ENCODE measurements around the gene ZNF44. TPM values are rescaled to one million over a fixed set of nuclear protein-coding genes. Genes with fewer than 3 reads are reported as not detected.

ZNF44 gene
- total and polyA plus RNA-seq, 2 of the 13 experiments (the other 11 are each of a cell fraction or from before 2014, with no cell fraction given): 6.9 to 15.7 TPM

GRCh38 chr19:12295191-12295590 lies 508 bp upstream of the ZNF44 start:
- TF ChIP-seq ZNF782 (CRISPR knock-in tag; IDR thresholded peaks at IDR 0.05; ENCODE audit: borderline replicate concordance): no peak
- TF ChIP-seq PRPF4 (IDR thresholded peaks at IDR 0.05; ENCODE audit: low read depth, low read length, poor library complexity, severe bottlenecking): peak; percentile 31
- no peak for TF ChIP-seq REPIN1 (CRISPR knock-in tag; IDR thresholded peaks at IDR 0.05; ENCODE audit: borderline replicate concordance, low read depth)
- no peak for TF ChIP-seq SALL1 (CRISPR knock-in tag; IDR thresholded peaks at IDR 0.05)
- ChIA-PET POLR2A (interaction anchor here (1.0 to 4.1 kb wide), 11 partner anchors 10 to 316 kb away, joined by 3 to 78 read pairs (median 5); partner anchors contain the start of genes ZNF136, ZNF442, ZNF563 and ZNF625), CTCF (ENCODE audit: low intra/inter-chr PET ratio, low total read pairs) (no interaction called here)
- no TSS peak for BruUV-seq (replicated peaks)
- in situ Hi-C loops (cut with HindIII; ENCODE audit: extremely low pct_ligation_motif_present, low pct_unique_long_range_greater_than_20kb) (loop anchor here (10.0 kb wide), 1 partner anchor 70 kb away; the partner anchor contains the start of gene ZNF442), intact Hi-C loops (cut with micrococcal nuclease; ENCODE audit: unreplicated experiment) (no loop called here)
- DNase-seq (ENCODE audit: low spot score): no peak
- H3K27ac ChIP-seq (ENCODE audit: extremely low read length, insufficient read depth, low read length): peak overlapping the region; percentile 91
- H3K79me2 ChIP-seq (ENCODE audit: insufficient read depth, low read length): peaks cover 37% of the 10 kb centered on the region
- ATAC-seq: no peak
- H3K4me3 ChIP-seq (replicated peaks in 1 of 3; ENCODE audit: insufficient read depth in 1 of 3, low read depth in 2 of 3, low read length in 3 of 3): peak overlapping the region; percentile 47 to 97 (median 60); a peak in 5 of 6 replicates
- WGBS (ENCODE audit: low lambda C conversion rate): 61% methylated on average over 11 of the region's 11 CpGs
- H3K27me3 ChIP-seq (ENCODE audit: control insufficient read depth in 1 of 2, insufficient read depth in 2 of 2, low read length in 2 of 2): no peaks in the 10 kb centered on the region
- peaks cover 32% of the 10 kb centered on the region for H3K4me1 ChIP-seq (ENCODE audit: insufficient read depth, low read length)
- H4K20me1 ChIP-seq (ENCODE audit: insufficient read depth, low read length): no peaks in the 10 kb centered on the region
- peak overlapping the region; percentile 88 for H3K9ac ChIP-seq (ENCODE audit: insufficient read depth, low read depth, low read length)
- peak overlapping the region; percentile 70 for H3K4me2 ChIP-seq (ENCODE audit: low read depth, low read length)
- FAIRE-seq: no peak
- peaks cover 0 to 7% of the 10 kb centered on the region in 2 experiments; a peak in 1 of 5 replicates for H3K36me3 ChIP-seq (replicated peaks in 1 of 2; ENCODE audit: control insufficient read depth in 1 of 2, insufficient read depth in 2 of 2, low read length in 2 of 2)
- no peaks in the 10 kb centered on the region for H3K9me3 ChIP-seq (ENCODE audit: low read length)
- no peak overlapping the region for H2AFZ ChIP-seq (ENCODE audit: low read length)

- ChIA-PET POLR2A (interaction anchor here (0.6 to 4.1 kb wide), 6 partner anchors 20 to 202 kb away, joined by 3 to 78 read pairs (median 14); partner anchors contain the start of genes ZNF442, ZNF443 and ZNF563), CTCF (ENCODE audit: low intra/inter-chr PET ratio, low total read pairs) (no interaction called here)
- Histone ChIP-seq H3K9me3 (ENCODE audit: low read length) (no peaks in the 10 kb centered on the region), H3K36me3 (replicated peaks in 1 of 2; ENCODE audit: control insufficient read depth in 1 of 2, insufficient read depth in 2 of 2, low read length in 2 of 2) (peaks cover 0 to 18% of the 10 kb centered on the region in 2 experiments; a peak in 1 of 5 replicates), H3K79me2 (ENCODE audit: insufficient read depth, low read length) (peaks cover 48% of the 10 kb centered on the region), H3K9ac (ENCODE audit: insufficient read depth, low read depth, low read length) (peak overlapping the region; percentile 88), H3K4me2 (ENCODE audit: low read depth, low read length) (peak overlapping the region; percentile 70), H4K20me1 (ENCODE audit: insufficient read depth, low read length) (no peaks in the 10 kb centered on the region), H3K27me3 (ENCODE audit: control insufficient read depth in 1 of 2, insufficient read depth in 2 of 2, low read length in 2 of 2) (no peaks in the 10 kb centered on the region), H2AFZ (ENCODE audit: low read length) (no peak overlapping the region), H3K27ac (ENCODE audit: extremely low read length, insufficient read depth, low read length) (peak overlapping the region; percentile 91), H3K4me1 (ENCODE audit: insufficient read depth, low read length) (peaks cover 46% of the 10 kb centered on the region), H3K4me3 (replicated peaks in 1 of 3; ENCODE audit: insufficient read depth in 1 of 3, low read depth in 2 of 3, low read length in 3 of 3) (peak overlapping the region; percentile 83 to 97 (median 89))
- no TSS peak for BruUV-seq (replicated peaks)
- intact Hi-C loops (cut with micrococcal nuclease; ENCODE audit: unreplicated experiment): loop anchor here (1.0 to 5.0 kb wide), 3 partner anchors 37 to 203 kb away; partner anchors contain the start of gene ZNF442
- FAIRE-seq (peak; percentile 88), ATAC-seq (peak; percentile 88), DNase-seq (ENCODE audit: low spot score) (peak; percentile 93)
- 2% methylated on average over 11 of the region's 18 CpGs for WGBS (ENCODE audit: low lambda C conversion rate)
- in situ Hi-C loops (cut with HindIII; ENCODE audit: extremely low pct_ligation_motif_present, low pct_unique_long_range_greater_than_20kb): loop anchor here (5.0 to 10.0 kb wide), 2 partner anchors 38 to 71 kb away; partner anchors contain the start of genes ZNF442 and ZNF563
- TF ChIP-seq SOX5 (CRISPR knock-in tag; IDR thresholded peaks at IDR 0.05; ENCODE audit: borderline replicate concordance): peak; percentile 56; the same call in 1 of the 2 replicates
- no peak for TF ChIP-seq MATR3 (CRISPR knock-in tag; IDR thresholded peaks at IDR 0.05)
- TF ChIP-seq ATF4 (CRISPR knock-in tag; IDR thresholded peaks at IDR 0.05): no peak
- TF ChIP-seq, protein P1, sequence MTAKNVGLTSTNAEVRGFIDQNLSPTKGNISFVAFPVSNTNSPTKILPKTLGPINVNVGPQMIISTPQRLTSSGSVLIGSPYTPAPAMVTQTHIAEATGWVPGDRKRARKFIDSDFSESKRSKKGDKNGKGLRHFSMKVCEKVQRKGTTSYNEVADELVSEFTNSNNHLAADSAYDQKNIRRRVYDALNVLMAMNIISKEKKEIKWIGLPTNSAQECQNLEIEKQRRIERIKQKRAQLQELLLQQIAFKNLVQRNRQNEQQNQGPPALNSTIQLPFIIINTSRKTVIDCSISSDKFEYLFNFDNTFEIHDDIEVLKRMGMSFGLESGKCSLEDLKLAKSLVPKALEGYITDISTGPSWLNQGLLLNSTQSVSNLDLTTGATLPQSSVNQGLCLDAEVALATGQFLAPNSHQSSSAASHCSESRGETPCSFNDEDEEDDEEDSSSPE (CRISPR knock-in tag; IDR thresholded peaks at IDR 0.05): peak; percentile 42
- 0 out of 2 replicates have a peak, but pooled peaks have one; percentile 52 for TF ChIP-seq ZNF557 (CRISPR knock-in tag; IDR thresholded peaks at IDR 0.05)
- TF ChIP-seq GATA4 (IDR thresholded peaks at IDR 0.05; ENCODE audit: borderline replicate concordance, low read depth): peak; percentile 66; the same call in 1 of the 2 replicates
- TF ChIP-seq ERF (CRISPR knock-in tag; IDR thresholded peaks at IDR 0.05): peak; percentile 92; the same call in 1 of the 2 replicates
- TF ChIP-seq RCOR2 (CRISPR knock-in tag; IDR thresholded peaks at IDR 0.05): no peak
- peak; percentile 63 for TF ChIP-seq THAP11 (CRISPR knock-in tag; IDR thresholded peaks at IDR 0.05)
- peak; percentile 92 for TF ChIP-seq SP5 (CRISPR knock-in tag; IDR thresholded peaks at IDR 0.05; ENCODE audit: borderline replicate concordance, low read depth)
- no peak for TF ChIP-seq ZNF713 (CRISPR knock-in tag; IDR thresholded peaks at IDR 0.05)
These were observed 870 bp downstream of the ZNF44 start for GRCh38 chr19:12293777-12294248.

Measured in HepG2 (cell line).